Right lung (tissue), 5 donors: ENCODE results near the gene ETV4. TPM values are rescaled to one million over a fixed set of nuclear protein-coding genes. Genes with fewer than 3 reads are reported as not detected.

Experiments
- DNase-seq, 2 donors: peaks; one replicate each; pipeline ENCODE4 v3.0.0-alpha.2; 2013
- polyA plus RNA-seq, 5 donors: library from polyadenylated mRNA; unstranded; fragments of 120-200 nt; gene quantifications; one replicate each; pipeline versions ENCODE4 v1.2.1 to v1.2.3, GENCODE V29; 2013; ENCODE audit warnings: inconsistent platforms in 1 of 5, low replicate concordance in 1 of 5; ENCODE audit not compliant: insufficient read length in 5 of 5, insufficient read depth in 1 of 5

The ETV4 gene
- polyA plus RNA-seq, 5 donors, result 8.8 to 22.0 (median 16.7) TPM

DNA sequence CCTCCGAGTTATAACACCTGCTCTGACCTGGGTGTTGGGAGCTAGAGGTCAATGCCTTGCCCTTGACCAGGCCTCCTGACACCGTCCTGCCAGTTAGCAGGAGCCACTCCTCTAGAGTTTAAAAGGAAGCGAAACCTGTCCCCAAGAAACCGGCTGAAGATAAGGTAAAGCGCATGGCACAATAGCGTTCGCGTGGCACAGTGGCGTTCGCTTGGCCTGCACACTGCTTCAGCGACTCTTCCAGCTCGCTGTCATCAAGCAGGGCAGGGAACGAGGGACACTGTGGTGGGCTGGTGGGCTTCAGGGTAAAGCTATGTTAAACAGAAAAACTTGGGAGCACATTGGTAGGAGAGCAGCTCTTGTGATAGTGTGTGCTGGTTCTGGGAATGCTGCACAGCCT is 28.2 kb upstream of the ETV4 start:
- no peak for DNase-seq

- DNase-seq, result no peak
Measured at GRCh38 chr17:43573579-43574321, 27.6 kb upstream of the ETV4 start.

GRCh38 chr17:43572368-43572980 is 26.3 kb upstream of the ETV4 start:
- DNase-seq, result no peak

- no peak for DNase-seq
Measured at GRCh38 chr17:43570518-43570928, 24.4 kb upstream of the ETV4 start.

DNA sequence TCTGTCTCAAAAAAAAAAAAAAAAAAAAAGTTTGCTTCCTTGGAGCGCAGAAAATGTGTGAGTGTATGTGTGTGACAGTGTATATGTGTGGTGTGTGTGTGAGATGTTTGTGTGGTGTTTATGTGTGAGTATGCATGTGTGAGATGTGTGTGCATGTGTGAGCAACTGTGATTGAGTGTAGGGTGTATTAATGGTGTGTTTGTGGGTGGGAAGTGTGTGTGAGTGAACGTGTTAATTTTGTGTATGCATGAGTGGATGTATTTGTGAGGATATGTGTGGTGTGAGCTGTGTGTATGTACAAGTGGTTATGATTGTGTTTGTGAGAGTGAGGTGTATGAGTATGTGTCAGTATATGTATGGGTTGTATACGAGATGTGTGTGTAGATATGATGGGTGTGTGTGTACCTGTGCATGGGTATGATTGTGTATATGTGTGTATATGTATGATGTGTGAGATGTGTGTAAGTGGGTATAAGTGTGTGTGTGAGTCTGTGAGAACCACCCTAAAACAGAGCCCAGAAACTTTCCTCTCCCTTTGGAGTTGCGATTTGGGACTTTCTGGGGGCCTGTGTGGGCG is 22.5 kb upstream of the ETV4 start:
- no peak for DNase-seq

GRCh38 chr17:43563600-43564594 is 17.8 kb upstream of the ETV4 start:
- DNase-seq, result no peak

GRCh38 chr17:43562679-43563599 is 16.8 kb upstream of the ETV4 start:
- DNase-seq, result no peak

DNA sequence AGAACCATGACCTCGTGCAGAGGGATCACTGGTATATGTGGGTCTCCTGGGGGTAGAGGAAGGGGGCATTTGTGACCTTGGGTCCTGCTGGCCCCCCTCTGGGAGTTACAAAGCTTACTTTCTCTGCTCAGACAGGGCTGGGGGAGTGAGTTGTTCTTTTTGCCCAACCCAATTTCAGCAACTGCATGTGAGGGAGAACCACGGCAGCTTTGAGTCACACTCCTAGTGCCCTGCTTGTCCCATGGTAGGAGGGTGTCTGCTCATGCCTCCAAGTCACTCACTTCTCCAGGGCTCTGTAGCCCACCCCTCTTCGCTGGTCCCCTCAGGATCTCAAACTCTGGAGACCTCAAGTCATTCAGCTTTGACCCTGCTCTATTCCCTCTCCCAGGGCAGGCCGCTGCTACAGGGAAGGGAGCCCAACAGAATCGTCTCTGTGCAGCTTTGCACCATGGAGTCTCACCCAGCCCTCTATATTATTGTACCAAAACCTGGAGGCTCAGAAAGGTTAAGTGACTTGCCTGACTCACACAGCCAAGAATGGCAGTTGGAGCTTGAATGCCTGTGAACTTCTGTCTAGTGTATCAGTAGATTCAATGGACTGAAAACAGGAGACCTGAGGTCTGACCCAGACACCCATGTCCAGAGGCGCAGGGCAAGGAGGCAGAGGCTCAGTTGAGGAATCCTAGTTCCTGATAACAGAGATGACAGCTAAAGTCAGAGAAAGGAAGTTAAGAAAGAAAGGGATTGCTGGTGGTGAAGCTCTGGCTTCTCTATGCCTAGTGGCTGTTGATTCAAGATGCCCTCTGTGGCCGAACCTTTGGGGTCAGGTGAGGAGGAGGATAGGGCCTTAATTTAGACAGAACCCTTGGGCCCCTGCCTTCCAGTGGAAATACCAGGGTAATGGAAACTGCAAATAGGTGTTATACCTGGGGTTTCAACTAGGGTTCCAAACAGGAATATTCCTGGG is 14.6 kb upstream of the ETV4 start:
- no peak for DNase-seq

- no peak for DNase-seq
Measured at GRCh38 chr17:43559161-43559816, 13.1 kb upstream of the ETV4 start.

DNA sequence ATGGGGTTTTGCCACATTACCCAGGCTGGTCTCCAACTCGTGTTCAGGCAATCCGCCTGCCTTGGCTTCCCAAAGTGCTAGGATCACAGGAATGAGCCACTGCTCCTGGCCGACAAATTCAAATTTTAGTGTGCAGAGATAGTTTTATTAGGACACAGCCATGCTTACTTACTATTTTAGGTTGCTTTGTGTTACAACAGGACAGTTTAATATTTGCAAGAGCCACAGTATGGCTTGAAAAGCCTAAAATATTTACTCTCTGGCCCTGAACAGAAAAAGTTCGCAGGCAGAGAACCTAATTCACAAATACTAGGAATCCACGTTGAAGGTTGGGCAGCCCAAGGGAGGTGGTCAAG is 12.6 kb upstream of the ETV4 start:
- no peak for DNase-seq

- DNase-seq, result no peak
Measured at GRCh38 chr17:43556292-43556691, 10.2 kb upstream of the ETV4 start.

GRCh38 chr17:43554857-43555256 is 8.7 kb upstream of the ETV4 start:
- DNase-seq, result no peak

GRCh38 chr17:43553573-43553972 is 7.4 kb upstream of the ETV4 start:
- DNase-seq, result no peak

GRCh38 chr17:43552229-43552837 is 6.2 kb upstream of the ETV4 start:
- no peak for DNase-seq

DNA sequence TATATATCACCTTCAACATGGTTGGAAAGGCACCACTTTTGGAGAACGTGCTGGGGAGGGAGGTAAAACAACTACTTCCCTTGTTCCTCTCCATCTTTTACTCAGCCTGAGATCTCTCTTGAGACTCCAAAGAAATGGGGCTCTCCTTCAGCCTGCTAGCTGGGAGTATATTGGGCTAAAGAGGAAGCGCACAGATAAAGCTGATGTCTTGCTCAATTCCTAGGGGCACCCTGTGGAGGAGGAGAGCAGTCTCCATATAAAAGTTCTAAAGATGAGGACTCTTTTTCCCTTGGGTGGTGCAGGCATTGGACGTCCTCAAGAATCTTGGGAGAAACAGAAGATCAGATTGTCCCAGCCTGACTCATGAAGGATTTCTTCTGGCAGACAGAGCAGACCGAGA is 4.6 kb upstream of the ETV4 start:
- no peak for DNase-seq

DNA sequence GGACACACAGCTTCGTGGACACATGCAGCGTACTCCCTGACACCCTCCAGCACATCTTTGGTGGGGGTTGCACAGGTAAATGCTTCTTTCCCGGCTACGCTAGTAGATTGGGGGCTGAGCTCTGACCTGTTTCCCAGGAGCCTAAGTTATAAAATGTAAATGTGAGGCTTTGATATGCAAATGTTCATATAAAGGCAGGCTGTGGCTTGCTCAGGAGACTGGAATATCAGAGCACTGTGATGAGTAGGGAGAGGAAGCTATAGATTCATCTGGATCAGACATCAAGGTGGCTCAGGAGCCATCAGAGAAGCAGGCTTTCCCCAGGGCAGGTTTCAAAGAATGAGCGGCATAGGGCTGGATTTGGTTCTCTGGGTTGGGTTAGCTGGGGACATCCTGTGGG is 3.4 kb upstream of the ETV4 start:
- no peak for DNase-seq

DNA sequence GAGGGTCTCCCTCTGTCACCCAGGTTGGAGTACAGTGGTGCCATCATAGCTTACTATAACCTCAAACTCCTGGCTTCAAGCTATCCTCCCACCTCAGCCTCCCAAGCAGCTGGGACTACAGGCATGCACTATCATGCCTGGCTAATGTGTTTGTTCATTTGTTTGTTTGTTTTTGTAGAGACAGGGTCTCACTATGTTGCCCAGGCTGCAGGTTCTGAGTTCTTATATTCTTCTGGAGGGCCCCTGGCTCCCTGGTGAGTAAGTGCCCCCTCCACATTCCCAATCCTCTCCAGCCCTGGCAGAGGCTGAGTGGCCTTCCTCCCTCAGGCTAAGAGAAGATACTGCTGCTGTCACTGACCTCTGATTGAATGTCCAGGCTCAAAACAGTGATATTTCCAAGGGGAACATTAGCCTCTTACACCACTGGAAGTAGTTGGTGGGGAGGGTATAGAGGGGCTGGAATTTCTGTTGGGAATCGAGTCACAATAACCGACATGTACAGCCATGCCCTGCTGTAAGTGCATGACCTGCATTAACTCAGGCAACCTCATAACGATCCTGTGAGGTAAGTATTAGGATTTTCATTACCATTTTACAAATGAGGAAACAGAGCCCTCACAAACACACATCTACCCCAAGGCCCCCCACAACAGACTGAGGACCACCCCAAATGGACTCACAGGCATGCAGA is 2.7 kb upstream of the ETV4 start:
- no peak for DNase-seq

GRCh38 chr17:43547659-43548256 is 1.6 kb upstream of the ETV4 start:
- DNase-seq, result no peak
